ENCODE results near the gene PDE4B.
"Not testable (repeated sequence)": the region's sequence is repeated elsewhere in the genome, so short reads cannot be mapped to it uniquely, and the experiment has no call there.

The PDE4B gene

GRCh38 chr1:66296370-66296769 is 503.7 kb downstream of the PDE4B start:
- no peak for DNase-seq

- no peak for DNase-seq
Observed at GRCh38 chr1:66296951-66297350, 504.3 kb downstream of the PDE4B start.

- DNase-seq, result no peak
Observed at GRCh38 chr1:66298464-66298863, 505.8 kb downstream of the PDE4B start.

GRCh38 chr1:66300280-66300971 is 507.7 kb downstream of the PDE4B start:
- DNase-seq, result no peak

GRCh38 chr1:66300972-66301451 is 508.3 kb downstream of the PDE4B start:
- DNase-seq, result peak; percentile 40

- DNase-seq, result no peak
Observed at GRCh38 chr1:66302184-66302742, 509.6 kb downstream of the PDE4B start.

- no peak for DNase-seq
Observed at GRCh38 chr1:66302815-66303214, 510.1 kb downstream of the PDE4B start.

GRCh38 chr1:66303646-66304045 is 511.0 kb downstream of the PDE4B start:
- no peak for DNase-seq

- DNase-seq, result no peak
Observed at GRCh38 chr1:66304128-66304527, 511.4 kb downstream of the PDE4B start.

GRCh38 chr1:66305927-66306326 is 513.2 kb downstream of the PDE4B start:
- DNase-seq, result no peak

- no peak for DNase-seq
Observed at GRCh38 chr1:66309006-66309741, 516.5 kb downstream of the PDE4B start.

GRCh38 chr1:66311092-66311491 is 518.4 kb downstream of the PDE4B start:
- DNase-seq, result no peak

GRCh38 chr1:66311628-66312027 is 518.9 kb downstream of the PDE4B start:
- DNase-seq, result no peak

GRCh38 chr1:66312271-66312990 is 519.7 kb downstream of the PDE4B start:
- no peak for DNase-seq

- no peak for DNase-seq
Observed at GRCh38 chr1:66313429-66313828, 520.7 kb downstream of the PDE4B start.

- no peak for DNase-seq
Observed at GRCh38 chr1:66315671-66316070, 523.0 kb downstream of the PDE4B start.

- no peak for DNase-seq
Observed at GRCh38 chr1:66316464-66317247, 524.0 kb downstream of the PDE4B start.

GRCh38 chr1:66317248-66317515 is 524.5 kb downstream of the PDE4B start:
- DNase-seq, result no peak

GRCh38 chr1:66320231-66320630 is 527.5 kb downstream of the PDE4B start:
- no peak for DNase-seq

GRCh38 chr1:66322462-66322861 is 529.8 kb downstream of the PDE4B start:
- not testable (repeated sequence) for DNase-seq

GRCh38 chr1:66323958-66324625 is 531.4 kb downstream of the PDE4B start:
- DNase-seq, result no peak
